Ecto neural progenitor cell (in vitro differentiated cells): ENCODE measurements around the gene SLC9A9.

Experiments used
- DNase-seq: peaks from one replicate; pipeline ENCODE4 v3.0.0-alpha.2; 2018; ENCODE audit warnings: low spot score

Gene SLC9A9

DNA sequence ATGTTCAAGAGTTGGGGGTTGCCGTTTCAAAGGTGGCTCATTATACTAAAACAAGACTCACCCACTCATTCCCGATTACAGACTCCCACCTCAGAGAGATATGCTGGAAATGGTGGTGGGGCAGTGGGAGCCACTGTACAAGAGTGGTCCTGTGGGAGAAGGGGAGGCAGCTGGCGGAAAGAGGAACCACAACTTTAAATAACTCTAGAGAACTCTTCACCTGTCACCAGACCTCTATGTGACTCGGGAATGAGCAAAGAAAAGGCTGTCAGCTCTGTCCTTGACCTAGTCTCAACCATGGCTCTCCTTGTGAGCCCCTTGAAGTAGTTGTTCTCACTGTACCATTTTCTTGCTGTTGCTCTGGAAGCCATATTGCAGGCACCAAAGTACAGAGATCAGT is 434.9 kb downstream of the SLC9A9 start:
- no peak for DNase-seq

DNA sequence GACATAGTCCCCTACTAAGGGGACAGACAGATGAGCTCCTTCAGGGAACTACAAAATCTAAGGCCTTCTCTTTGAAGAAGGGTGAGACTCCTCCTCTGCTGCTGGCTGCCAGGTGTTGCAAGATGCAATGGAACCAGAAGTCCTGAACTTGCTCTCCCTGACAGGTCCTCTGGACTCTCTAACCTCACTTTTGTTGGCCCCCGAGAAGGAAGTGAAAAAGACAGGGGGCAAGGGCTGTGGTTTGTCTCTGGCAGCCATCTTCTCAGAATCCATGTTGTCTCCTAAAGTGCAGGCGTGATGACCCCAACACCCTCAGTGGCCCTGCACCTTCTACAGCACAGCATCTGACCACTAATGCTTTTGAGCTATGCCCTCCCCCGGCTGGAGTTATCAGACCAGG is 436.2 kb downstream of the SLC9A9 start:
- DNase-seq, result no peak

DNA sequence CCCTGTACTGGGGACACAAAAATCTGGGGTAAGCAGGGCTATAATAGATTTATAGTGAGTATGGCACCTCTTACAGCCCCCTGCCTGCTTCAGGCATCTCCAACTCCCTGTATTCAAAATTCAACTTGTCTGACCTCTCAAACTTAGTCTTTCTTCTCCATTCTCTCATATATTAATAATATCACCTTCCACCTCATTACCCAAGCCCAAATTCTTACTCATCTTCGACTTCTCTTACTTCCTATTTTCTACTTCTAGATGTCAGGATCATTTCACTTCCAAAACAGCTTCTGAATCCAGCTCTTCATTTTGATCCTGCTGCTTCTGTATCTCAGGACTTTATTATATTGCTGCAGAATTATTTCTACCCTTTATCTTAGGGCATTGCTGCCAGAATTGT is 438.0 kb downstream of the SLC9A9 start:
- no peak for DNase-seq

DNA sequence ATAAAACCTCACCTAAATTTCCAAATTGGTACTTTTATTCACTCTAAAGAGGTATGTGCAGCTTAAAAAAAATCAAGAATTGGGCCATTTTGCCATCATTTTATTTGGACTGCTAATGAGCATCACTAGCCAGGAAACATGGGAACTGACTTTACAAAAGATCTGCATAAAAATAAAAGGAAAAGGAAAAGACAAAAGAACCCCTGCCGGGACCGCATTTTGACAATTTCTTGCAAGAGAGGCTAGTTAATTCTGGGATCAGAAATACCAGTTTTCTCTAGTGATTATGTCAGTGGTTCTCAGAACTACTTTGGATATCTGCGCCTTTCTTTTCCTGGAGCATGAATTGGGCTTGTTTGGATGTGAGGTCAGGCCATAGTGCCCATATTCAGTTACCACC is 439.5 kb downstream of the SLC9A9 start:
- DNase-seq, result no peak

DNA sequence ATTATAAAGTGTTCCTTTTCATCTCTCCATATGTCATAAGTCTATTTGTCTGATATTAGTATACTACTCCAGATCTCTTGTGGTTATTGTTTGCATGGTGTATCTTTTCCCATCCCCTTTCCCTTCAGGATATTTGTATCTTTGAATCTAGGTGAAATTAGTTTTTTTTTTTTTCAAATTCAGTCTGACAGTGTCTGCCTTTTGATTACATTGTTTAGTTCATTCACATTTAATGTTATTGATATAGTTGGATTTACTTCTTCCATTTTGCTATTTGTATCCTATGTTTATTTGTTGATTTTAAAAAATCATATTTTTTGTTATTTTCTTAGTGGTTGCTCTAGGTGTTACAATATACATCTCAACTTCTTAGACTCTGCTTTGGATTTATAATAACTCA is 445.7 kb downstream of the SLC9A9 start:
- no peak for DNase-seq

DNA sequence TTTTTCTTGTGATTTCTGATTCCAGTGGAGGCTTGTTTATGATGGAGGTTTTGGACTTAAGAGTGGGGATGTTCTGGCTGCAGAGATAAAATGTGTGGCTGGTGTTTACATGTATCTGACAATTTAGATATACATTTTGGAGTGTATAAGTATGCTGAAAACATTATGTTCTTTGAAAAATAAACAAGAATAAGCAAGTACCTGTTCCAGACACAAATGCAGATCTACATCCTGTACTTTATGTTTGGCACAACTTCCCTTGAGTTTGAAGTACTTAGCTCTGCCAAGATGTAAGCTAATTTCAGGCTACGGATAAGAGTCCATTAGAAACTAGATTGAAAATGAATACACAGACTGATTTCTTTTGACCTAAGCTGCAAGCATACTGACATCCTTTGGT is 451.5 kb downstream of the SLC9A9 start:
- no peak for DNase-seq

DNA sequence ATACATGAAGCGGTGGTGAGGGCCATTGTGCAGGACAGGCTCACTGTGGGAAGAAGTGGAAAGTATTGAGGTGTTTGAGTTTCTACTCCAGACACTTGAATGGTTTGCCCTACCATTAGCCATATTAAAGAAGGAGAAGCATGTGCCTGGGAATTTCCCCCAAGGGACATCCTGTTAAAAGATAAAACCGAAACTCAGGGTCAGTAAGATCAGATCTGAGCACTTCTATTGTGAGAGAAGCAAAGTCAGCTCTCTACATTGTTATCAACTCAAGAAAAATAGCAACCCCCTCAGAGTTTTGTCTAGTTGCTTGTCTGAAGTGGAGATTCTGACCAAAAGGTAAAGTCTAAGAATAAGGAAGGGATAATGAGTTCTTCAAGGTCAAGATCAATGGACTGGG is 458.9 kb downstream of the SLC9A9 start:
- DNase-seq, result no peak

DNA sequence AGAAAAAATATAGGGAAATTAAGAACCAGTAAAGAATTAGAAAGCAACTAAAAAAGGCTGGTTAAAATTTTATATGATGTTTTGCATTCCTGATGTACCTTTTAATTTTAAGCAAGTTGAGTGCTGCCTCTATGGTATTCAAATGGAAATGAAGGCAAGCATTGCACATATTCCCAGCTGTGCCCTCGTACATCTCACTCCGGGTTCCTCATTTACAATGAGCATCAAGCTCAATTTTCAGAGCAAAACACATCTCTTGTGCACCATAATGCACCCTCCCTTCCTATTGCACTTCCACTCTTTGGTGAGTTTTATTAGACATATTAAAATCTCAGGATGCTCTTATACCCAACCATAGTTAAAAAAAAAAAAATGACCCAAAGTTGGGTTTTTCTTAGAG is 460.8 kb downstream of the SLC9A9 start:
- no peak for DNase-seq

DNA sequence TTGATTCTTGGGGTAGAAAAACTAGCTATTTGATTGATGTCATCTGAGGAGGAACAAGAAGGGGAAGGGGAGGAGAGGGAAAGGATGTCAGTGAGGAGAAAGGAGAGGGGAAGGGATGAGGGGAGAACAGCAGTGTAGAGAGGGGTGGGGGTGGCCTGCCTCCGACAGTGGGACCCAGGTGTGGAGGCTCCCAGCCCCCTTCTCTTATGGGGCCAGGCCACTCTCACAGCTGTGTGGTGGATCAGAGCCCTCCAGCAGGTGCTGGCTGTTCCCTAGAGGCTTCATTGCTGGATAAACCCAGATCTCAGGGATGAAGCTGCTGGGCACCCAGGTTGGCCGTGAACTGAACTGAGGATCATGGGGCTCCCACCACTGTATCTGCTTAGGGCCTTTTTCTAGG is 464.2 kb downstream of the SLC9A9 start:
- DNase-seq, result no peak

DNA sequence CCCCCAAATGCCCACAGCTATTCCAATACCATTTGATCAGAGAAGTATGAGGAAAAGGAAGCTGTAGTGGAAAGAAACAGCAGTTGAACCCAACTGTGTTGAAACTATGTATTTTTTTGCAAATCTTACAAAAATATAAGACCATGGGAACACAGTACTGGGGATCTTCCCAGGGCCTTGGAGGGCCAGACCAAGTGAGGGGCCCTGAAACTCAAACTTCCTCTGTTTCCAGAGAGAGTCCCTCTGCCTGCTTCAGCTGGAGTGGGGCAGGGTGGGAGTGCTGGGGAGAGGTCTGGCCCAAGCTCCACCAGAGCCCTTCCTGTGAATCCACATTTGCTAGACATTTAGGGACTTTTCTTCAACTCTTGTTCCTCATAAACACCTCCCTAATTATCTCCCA is 464.8 kb downstream of the SLC9A9 start:
- no peak for DNase-seq

DNA sequence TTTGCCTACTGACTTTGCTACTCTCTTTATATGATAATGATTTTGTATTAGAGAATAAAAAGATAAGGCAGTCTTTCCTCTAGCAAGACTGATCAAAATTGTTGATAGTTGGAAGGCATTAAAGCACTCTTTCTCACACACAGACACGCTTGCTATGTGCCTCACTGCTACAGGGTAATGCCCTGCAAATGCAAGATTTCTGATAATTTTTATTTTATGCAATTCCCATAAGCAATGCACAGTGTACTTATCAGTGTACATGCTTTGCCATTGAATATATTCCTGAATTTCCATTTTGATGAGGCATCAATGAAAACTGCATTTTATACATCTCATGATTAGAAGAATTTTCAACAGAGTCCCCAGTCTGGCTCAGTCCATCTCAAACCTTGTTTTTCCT is 465.5 kb downstream of the SLC9A9 start:
- DNase-seq, result no peak

DNA sequence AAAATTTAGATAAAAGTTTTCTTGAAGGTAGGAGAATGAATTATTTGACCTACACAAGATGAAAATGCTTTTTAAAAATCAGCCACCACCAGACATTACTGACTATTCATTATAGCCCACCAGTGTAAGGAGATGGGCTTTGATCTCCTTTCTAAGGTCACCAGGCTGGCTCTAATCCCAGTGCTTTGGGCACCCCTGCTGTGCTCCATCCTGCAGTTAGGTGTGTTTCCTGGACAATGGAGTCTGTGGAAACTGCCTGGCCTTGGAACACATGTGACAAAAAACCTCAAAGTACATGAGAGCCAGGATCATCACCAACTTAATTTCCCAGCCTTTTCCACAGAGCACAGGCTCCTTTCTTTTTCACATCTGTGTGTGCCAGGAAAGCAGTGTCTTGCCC is 467.8 kb downstream of the SLC9A9 start:
- no peak for DNase-seq

DNA sequence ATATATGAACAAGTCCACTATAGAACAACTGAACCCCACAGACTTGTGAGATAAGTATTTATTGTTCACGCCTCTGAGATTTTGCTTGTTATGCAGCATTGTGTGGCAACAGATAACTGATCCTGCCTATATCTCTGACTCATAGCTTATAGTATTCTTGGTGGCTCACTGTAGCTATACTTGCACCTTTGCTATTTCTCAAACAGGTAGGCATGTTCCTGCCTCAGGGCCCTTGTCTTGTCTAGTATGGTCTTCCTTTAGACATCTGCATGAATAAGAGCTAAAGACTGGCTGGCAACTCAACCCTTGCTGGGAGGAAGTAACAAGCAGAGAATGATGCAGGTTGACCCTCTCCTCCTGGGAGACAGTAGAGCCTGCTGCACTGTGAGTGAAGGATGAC is 472.6 kb downstream of the SLC9A9 start:
- DNase-seq, result no peak

DNA sequence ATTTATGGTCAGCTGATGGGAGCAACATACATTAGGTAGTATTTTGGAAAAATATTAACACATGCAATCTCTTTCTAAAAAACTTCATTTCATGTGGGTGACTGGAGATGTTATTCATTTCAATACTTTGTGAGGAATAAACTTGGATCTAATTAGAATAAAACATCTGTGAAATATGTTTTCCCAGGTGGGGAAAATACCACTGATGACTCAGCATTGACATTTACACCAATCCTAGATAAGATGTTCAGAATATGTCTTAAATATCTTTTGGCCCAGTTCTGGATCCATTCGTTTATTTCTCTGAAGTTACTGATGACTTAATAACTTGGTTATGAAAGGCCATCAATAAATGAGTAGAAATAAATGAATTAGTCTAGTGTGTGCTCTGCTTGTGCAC is 481.1 kb downstream of the SLC9A9 start:
- no peak for DNase-seq

DNA sequence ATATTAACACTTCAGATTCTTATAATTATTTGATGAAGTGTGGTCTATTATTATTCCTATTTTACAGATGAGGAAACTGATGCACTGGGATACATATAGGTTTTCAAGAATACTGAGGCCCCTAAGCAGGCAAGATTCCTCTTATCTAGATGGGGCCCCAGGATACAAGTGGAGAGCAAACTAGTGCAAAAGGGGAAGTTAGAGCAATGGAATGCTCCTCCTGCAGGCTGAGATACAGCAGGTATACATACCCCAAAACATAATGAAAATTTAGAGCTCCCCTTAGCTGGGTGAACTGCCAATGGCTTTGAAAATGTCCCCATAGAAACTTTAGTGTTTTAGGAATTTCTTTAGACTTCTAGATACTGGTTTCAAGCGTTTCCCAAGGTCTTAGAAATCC is 481.6 kb downstream of the SLC9A9 start:
- DNase-seq, result no peak

DNA sequence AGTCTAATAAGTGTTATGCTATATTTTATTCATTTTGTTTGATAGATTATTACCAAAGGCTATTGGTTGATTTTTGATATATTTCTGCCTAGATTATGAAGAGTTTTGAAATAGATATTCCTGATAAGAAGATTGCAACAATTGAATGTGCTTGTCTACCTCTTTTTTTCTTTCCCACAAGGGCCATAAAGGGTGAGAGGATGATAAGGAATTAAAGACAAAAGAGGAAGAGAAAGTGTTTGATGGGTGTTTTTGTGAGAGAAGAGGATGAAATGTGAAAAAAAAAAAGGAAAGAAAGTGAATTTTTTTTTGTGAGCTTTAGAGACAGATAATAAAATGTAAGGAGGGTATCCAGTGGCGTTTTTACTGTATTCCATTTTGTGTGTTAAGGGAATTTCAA is 484.3 kb downstream of the SLC9A9 start:
- DNase-seq, result no peak

DNA sequence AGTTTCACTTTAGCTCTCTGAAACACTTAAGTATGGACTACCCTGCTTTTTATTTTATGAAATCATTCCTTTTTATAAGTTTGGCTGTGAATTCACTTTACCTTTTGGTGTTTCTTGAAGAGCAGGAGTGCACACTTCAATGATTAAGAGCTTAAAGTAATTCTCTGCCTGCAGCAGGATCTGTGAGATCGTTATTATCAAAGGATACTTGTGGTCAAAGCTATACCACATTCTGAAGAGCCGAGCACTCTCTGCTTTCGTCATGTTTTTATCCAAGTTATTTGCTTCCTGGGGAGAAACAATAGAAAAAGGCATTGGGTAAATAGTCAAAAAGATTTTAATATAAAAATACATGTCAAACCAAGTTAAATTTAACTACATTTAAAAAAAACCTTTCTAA is 485.0 kb downstream of the SLC9A9 start:
- DNase-seq, result no peak

DNA sequence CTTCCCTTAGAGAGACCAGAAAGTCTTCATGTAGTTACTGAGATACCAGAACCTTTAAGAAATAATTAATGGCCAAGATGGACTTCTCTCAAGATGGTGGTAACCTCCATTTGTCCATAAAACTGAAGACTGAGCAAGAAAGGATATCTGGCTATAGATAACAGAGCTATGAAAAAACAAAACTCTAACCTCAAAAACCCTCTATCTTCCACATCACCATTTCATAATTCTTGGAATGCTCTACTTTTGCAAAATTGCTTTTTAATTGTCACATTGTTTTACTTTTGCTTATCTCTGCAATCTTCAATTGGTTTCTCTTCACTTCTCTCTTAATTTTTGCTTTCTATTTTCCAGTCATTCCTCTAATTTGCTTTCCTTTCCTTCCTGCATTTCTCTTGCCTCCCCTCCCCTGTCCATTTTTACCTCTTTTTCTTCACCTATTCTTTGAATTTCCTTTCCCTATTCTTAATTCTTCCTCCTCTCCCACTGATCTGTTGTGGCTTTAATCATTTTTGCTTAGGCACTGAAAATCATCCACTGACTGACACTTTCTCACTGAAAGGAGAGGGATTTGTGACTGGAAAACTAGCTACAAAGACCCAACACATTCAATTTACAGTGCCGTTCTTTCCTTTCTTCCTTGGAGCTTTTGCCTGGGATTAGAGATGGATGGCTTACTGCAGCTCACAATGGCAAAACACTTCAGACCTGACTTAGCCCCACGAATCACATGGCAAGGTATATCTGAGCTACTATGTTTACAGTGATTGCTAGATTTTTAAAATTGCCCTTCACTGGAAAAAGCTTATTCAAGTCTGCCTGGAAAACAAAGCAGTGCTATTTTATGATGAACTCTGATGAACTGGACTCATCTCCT is 485.9 kb downstream of the SLC9A9 start:
- DNase-seq, result no peak

DNA sequence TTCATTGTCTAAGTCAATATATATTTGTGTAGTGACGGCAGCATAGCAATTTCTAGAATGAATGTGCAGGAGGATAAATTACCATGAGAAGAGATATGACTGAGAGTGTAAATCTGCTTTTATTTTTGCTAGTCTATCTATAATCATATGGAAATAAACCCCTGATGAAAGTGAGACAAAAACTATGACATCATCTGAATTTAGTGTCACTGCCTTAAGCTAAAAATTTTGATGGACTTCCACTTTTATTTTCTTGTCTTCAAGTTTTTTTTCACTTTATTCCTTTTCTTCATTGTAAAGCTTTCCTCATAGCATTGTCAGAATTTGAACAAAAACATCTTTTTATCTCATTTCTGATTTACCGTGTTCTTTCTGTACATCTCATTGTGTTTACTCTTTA is 486.7 kb downstream of the SLC9A9 start:
- no peak for DNase-seq

DNA sequence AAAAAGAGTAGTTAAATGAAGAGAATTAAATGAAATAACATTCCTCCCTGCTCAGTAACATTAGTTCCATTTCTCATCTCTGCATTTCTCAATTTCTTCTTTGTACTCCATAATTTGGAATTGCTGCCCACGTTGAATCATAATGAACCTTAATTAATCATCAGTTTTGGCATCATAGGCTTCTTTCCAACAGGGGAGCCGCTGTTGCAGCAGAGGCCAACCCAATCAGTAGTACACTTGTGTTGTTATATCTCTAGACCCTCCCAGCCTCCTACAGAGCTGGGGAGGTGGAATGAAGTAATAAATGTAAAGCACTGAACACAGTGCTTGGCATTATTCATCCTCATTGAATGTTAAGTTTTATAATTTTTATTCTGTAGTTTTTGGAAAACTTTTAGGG is 488.0 kb downstream of the SLC9A9 start:
- no peak for DNase-seq

DNA sequence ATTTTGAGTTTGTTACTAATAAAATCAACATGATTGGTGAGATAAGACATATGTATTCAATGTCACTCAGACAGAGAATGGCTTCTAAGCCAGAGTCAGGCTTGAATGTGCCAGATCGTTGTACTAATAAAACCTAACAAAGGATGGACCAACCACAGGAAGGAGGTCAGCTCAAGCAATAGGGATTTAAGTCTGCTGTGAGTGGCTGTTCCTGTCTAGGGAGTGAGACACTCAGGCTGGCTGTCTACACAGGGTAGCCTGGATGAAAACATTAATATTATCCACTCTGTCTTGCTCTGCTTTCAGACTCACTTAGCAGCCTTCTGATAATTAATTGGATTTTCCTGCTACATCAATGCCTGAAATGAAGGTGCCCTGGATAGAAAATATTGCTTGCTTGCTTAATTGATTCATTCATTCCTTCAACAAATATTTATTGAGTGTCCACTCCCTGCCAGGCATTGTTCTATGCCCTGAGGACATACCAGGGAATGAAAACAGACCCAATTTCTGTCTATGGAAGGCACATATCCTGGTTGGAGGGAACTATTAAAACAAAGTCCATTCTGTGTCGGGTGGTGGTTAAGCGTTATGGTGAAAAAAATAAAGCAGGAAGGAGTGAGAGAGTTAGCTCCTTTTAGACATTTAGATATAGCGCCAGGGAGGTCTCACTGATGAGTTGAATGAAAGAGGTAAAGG is 489.3 kb downstream of the SLC9A9 start:
- no peak for DNase-seq

DNA sequence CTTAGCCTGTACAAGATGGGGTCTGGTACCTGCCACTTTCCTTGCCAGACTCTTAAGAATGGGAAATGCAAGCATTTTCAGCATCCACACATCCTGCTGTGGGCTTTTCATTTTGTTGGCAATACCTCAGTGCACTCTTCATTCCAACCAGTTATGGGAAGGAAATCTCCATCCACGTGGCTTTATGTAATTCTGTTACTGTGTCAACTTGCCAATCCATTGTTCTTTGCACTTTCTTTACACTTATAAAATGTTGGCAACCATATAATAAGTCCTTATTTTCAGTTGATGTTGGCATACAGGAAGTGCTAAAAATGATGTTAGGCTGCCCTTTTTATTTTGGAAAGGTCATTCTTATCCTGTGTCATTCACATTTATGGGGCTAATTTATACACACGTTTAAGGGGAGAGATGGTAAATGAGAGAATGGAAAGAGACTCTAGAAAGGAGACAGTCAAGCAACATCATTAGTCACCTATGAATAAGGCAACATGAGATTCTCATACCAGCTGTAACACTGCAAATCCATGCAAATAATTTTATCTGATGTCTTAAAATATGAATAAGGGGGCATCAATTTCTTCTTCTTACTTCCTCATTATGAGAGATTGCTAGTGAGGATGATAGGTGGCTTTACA is 490.0 kb downstream of the SLC9A9 start:
- no peak for DNase-seq

DNA sequence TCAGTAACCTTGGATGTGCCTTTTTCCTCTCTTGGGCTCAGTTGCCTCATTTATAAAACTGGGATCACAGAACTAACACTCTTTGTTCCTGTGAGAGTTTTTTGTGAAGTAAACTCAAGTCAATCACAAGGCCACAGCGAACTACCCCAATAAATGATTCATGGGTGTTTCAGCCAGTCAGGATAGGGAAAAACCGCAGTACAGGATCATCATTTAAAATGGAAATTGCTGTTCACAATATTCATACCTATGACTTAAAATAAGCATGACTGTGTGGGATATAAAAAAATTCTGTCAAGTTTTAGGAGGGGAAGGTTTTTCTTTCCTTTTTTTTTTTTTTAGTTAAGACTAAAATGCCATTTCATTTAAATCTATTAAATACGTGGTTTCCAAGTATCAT is 490.6 kb downstream of the SLC9A9 start:
- no peak for DNase-seq
